Stimulated activated CD4-positive, alpha-beta T cell treated with anti-CD3 and anti-CD28 coated beads, Interleukin-4, amount 100 ng/mL, for 24 hours (primary cell): ENCODE results near the gene SELENON.

Experiments
- DNase-seq: peaks from one replicate; pipeline ENCODE4 v3.0.0-alpha.2; 2020

Gene SELENON

GRCh38 chr1:25867210-25867991 is 67.4 kb downstream of the SELENON start:
- DNase-seq, result no peak
